Measurements from ENCODE around the gene MACF1.

The MACF1 gene

GRCh38 chr1:39204441-39205081 is at the start of gene MACF1:
MACF1 (plus strand) TSS chr1:39204695; CDS start chr1:39205023, 328 bp downstream.
- peak; percentile 93 for DNase-seq

GRCh38 chr1:39157304-39157703 is 47.2 kb upstream of the MACF1 start:
- DNase-seq: no peak

GRCh38 chr1:39158327-39159086 is 46.0 kb upstream of the MACF1 start:
- peak; percentile 85 for DNase-seq

GRCh38 chr1:39159224-39160036 is 45.1 kb upstream of the MACF1 start:
- peak; percentile 92 for DNase-seq

GRCh38 chr1:39160703-39161102 is 43.8 kb upstream of the MACF1 start:
- DNase-seq: no peak

- DNase-seq: peak; percentile 4
Observed at GRCh38 chr1:39161811-39162210, 42.7 kb upstream of the MACF1 start.

- no peak for DNase-seq
Observed at GRCh38 chr1:39163469-39163868, 41.0 kb upstream of the MACF1 start.

- peak; percentile 43 for DNase-seq
Observed at GRCh38 chr1:39164256-39164655, 40.2 kb upstream of the MACF1 start.

- peak; percentile 80 for DNase-seq
Observed at GRCh38 chr1:39165049-39165448, 39.4 kb upstream of the MACF1 start.

GRCh38 chr1:39165488-39165887 is 39.0 kb upstream of the MACF1 start:
- peak; percentile 1 for DNase-seq

GRCh38 chr1:39167632-39168209 is 36.8 kb upstream of the MACF1 start:
- DNase-seq: peak; percentile 55

GRCh38 chr1:39168301-39169080 is 36.0 kb upstream of the MACF1 start:
- no peak for DNase-seq

- DNase-seq: no peak
Observed at GRCh38 chr1:39170731-39171667, 33.5 kb upstream of the MACF1 start.

- DNase-seq: peak; percentile 47
Observed at GRCh38 chr1:39173119-39173994, 31.1 kb upstream of the MACF1 start.

GRCh38 chr1:39173995-39174380 is 30.5 kb upstream of the MACF1 start:
- DNase-seq: no peak

- peak; percentile 73 for DNase-seq
Observed at GRCh38 chr1:39174390-39175081, 30.0 kb upstream of the MACF1 start.

- peak; percentile 33 for DNase-seq
Observed at GRCh38 chr1:39177706-39178105, 26.8 kb upstream of the MACF1 start.

- peak; percentile 91 for DNase-seq
Observed at GRCh38 chr1:39178541-39179431, 25.7 kb upstream of the MACF1 start.

Measured in islet precursor cell (in vitro differentiated cells).